ENCODE measurements around the gene PATL1. TPM values are rescaled to one million over a fixed set of nuclear protein-coding genes. Genes with fewer than 3 reads are reported as not detected.
"Not testable (repeated sequence)": the region's sequence is repeated elsewhere in the genome, so short reads cannot be mapped to it uniquely, and the experiment has no call there.

Gene PATL1
- polyA plus RNA-seq = 10 to 100 TPM in 2 of 3 donors, 1 to 10 TPM in 1; 6.5 to 16.8 (median 14.4) TPM

GRCh38 chr11:59668950-59669610, at the start of gene PATL1:
PATL1 (minus strand) TSS chr11:59669037; CDS start chr11:59668895, 142 bp downstream.
- 0% methylated on average over 48 to 68 of the region's 68 CpGs for WGBS, 3 donors

GRCh38 chr11:59716051-59716450, 47.2 kb upstream of the PATL1 start:
- 57 to 73% (median 58%) methylated on average over 3 of the region's 3 CpGs for WGBS, 3 donors
- no peak overlapping the region for H3K27ac ChIP-seq (ENCODE audit: low read depth, low read length)

More at GRCh38 chr11:59668950-59669610, at the start of gene PATL1:
- H3K27ac ChIP-seq (ENCODE audit: low read depth, low read length) = peak within 1 kb of the TSS; percentile 76

- 79 to 91% (median 84%) methylated on average over 2 of the region's 2 CpGs for WGBS, 3 donors
Measured at GRCh38 chr11:59713745-59714144, 44.9 kb upstream of the PATL1 start, which contains the start of gene OR10V1. OR10V1 (minus strand) TSS chr11:59713845; CDS start chr11:59713845, 0 bp downstream.

GRCh38 chr11:59710136-59710847, 41.5 kb upstream of the PATL1 start:
- H3K27ac ChIP-seq (ENCODE audit: low read depth, low read length) = no peak overlapping the region
- WGBS, 3 donors = 45 to 78% (median 78%) methylated on average over 3 of the region's 3 CpGs

More at GRCh38 chr11:59713745-59714144, 44.9 kb upstream of the PATL1 start, which contains the start of gene OR10V1:
- no peak within 1 kb of the TSS for H3K27ac ChIP-seq (ENCODE audit: low read depth, low read length)

GRCh38 chr11:59708537-59708936, 39.7 kb upstream of the PATL1 start:
- H3K27ac ChIP-seq (ENCODE audit: low read depth, low read length) = no peak overlapping the region
- 60 to 71% (median 70%) methylated on average over 1 of the region's 1 CpG for WGBS, 3 donors

GRCh38 chr11:59707371-59707770, 38.5 kb upstream of the PATL1 start:
- H3K27ac ChIP-seq (ENCODE audit: low read depth, low read length) = no peak overlapping the region
- WGBS, 3 donors = 62 to 87% (median 68%) methylated on average over 1 of the region's 1 CpG

GRCh38 chr11:59706518-59707285, 37.9 kb upstream of the PATL1 start:
- no peak overlapping the region for H3K27ac ChIP-seq (ENCODE audit: low read depth, low read length)
- WGBS, 3 donors = 69 to 83% (median 73%) methylated on average over 5 of the region's 5 CpGs

- 92 to 95% (median 94%) methylated on average over 6 of the region's 6 CpGs for WGBS, 3 donors
- no peak overlapping the region for H3K27ac ChIP-seq (ENCODE audit: low read depth, low read length)
Measured at GRCh38 chr11:59705294-59705693, 36.5 kb upstream of the PATL1 start.

- 81 to 96% (median 95%) methylated on average over 1 of the region's 1 CpG for WGBS, 3 donors
- not testable (repeated sequence) for H3K27ac ChIP-seq (ENCODE audit: low read depth, low read length)
Measured at GRCh38 chr11:59703515-59703914, 34.7 kb upstream of the PATL1 start.

GRCh38 chr11:59700157-59700556, 31.3 kb upstream of the PATL1 start:
- not testable (repeated sequence) for H3K27ac ChIP-seq (ENCODE audit: low read depth, low read length)
- 81 to 83% (median 83%) methylated on average over 3 to 4 of the region's 5 CpGs for WGBS, 3 donors

- H3K27ac ChIP-seq (ENCODE audit: low read depth, low read length) = no peak overlapping the region
Measured at GRCh38 chr11:59698506-59698905, 29.7 kb upstream of the PATL1 start.

GRCh38 chr11:59692915-59693314, 24.1 kb upstream of the PATL1 start:
- no peak overlapping the region for H3K27ac ChIP-seq (ENCODE audit: low read depth, low read length)

- 65 to 82% (median 66%) methylated on average over 2 of the region's 2 CpGs for WGBS, 3 donors
Measured at GRCh38 chr11:59691156-59691555, 22.3 kb upstream of the PATL1 start.

GRCh38 chr11:59689015-59689414, 20.2 kb upstream of the PATL1 start:
- WGBS, 3 donors = 68 to 83% (median 70%) methylated on average over 3 of the region's 3 CpGs
- no peak overlapping the region for H3K27ac ChIP-seq (ENCODE audit: low read depth, low read length)

More at GRCh38 chr11:59691156-59691555, 22.3 kb upstream of the PATL1 start:
- H3K27ac ChIP-seq (ENCODE audit: low read depth, low read length) = no peak overlapping the region

GRCh38 chr11:59681260-59681725, 12.5 kb upstream of the PATL1 start:
- 47 to 78% (median 77%) methylated on average over 7 of the region's 7 CpGs for WGBS, 3 donors
- H3K27ac ChIP-seq (ENCODE audit: low read depth, low read length) = not testable (repeated sequence)

- WGBS, 3 donors = 47 to 76% (median 62%) methylated on average over 1 of the region's 1 CpG
- no peak overlapping the region for H3K27ac ChIP-seq (ENCODE audit: low read depth, low read length)
Measured at GRCh38 chr11:59680287-59681154, 11.7 kb upstream of the PATL1 start.

GRCh38 chr11:59679347-59679746, 10.5 kb upstream of the PATL1 start:
- no peak overlapping the region for H3K27ac ChIP-seq (ENCODE audit: low read depth, low read length)

- 89 to 92% (median 92%) methylated on average over 3 of the region's 3 CpGs for WGBS, 3 donors
- no peak overlapping the region for H3K27ac ChIP-seq (ENCODE audit: low read depth, low read length)
Measured at GRCh38 chr11:59678813-59679165, 10.0 kb upstream of the PATL1 start.
